T-helper 2 cell (primary cell): Measurements from ENCODE around the gene UGT3A2.

Experiments
- DNase-seq, 5 experiments: peaks; one replicate each; pipeline versions ENCODE4 v3.0.0 to v3.0.0-alpha.2; 2012 to 2022

UGT3A2 gene

DNA sequence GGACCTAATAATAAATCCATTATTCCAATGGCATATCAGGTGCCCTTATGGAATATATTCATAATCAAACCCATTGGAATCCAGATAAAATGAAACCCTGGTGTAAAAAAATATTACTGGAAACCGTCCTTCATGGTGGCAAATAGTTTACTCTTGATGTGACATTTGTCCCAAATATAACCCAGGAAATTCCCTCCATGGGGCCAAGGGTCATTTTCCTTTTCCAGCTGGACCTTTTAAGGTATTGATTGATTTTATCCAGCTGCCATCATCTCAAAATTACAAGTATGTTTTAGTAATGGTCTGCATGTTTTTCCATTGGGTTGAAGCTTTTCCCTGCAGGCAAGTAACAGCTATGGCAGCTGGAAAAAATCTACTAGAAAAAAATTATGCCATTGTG, 67.1 kb downstream of the UGT3A2 start:
- DNase-seq: no peak

DNA sequence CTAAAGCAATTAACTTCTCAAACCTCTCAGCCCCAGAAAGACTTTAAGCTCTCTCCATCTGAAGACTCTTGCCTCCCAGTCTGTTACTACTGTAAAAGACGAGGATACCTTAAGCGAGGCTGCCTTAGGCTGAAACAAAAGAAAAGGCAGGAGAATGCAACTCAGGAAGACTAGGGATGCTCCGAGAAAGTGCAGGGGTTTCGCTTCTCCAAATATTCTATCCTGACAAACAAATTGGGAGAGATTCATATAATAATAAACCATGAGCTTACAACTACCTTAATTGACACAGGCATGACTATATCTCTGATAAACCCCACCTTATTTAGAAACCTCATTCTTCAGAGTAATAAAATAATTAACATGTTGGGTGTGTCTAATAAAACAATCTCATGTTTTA, 70.6 kb downstream of the UGT3A2 start:
- DNase-seq: no peak

DNA sequence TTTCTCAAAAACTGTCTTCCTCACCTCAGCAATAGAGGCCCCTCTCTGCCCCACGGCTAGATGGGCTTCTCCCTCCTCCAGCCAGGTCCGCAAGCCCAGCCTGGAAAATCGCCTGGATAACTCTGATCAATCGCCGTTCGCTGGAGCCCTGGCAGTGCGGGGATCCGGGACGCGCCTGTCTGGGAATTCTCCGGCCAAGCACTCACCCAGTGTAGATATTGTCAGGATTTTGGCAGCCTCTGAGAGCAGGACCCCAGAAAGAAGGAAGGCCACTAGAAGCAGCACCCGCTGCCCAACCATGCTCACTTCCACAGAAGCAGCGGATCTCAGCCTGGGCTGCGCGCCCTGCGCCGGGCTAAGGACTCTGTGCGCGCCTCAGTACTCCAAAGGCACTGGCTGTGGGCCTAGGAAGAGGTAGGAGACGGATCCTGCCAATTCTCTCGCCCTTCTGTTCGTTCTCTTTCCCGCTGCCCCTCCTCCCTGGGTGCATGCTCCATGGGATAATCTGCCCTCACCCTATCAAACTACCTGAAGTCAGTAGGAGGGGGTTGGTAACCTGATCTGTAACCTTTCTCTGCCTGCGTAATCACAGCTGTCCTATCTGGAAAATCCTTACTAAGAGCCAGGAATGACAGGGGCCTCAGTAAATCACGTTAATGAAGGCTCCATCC, 75.6 kb downstream of the UGT3A2 start, which contains the start of gene UGT3A1:
TSS of gene UGT3A1 (minus strand) at position 450 of the 671 bp plus-strand sequence. CDS start at position 300, 150 bp downstream.
- DNase-seq: no peak

DNA sequence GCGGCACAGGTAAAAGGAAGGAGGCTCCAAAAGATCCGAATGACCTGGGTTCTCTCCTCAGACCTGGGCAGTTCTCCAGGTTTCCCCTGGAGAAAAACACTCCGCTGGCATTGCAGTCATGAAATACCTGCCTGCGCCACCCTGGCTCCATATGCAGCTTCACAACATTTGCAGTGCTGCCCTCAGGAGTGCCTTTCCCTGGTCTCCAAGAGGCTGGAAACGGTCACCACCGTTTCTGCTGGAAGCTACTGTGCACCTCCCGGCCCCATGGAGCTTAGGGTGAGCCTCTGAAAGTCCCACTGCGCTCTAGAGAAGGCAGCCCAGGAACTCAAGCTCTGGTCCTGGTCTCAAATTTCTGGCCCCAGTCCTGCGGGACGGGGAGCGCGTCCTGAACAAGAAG, 76.2 kb downstream of the UGT3A2 start:
- no peak for DNase-seq

DNA sequence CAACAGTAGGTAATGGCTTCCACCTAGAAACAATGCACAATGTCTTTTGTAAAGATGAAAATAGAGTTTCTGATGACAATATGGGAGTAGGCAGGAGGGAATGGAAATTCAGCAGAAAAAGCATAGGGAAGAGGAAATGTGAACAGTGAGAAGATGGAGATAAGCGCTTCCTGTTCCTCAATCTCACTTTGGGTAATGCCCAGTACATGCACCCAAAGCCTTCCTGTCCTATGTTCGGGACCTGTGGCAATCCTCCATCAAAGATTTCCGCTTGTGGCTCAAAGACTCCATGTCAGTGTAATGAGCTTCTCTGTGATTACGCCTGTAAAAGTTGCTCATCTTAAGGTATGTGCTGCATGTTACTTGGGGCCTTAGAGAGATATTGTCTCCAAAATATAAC, 78.2 kb downstream of the UGT3A2 start:
- DNase-seq: no peak

DNA sequence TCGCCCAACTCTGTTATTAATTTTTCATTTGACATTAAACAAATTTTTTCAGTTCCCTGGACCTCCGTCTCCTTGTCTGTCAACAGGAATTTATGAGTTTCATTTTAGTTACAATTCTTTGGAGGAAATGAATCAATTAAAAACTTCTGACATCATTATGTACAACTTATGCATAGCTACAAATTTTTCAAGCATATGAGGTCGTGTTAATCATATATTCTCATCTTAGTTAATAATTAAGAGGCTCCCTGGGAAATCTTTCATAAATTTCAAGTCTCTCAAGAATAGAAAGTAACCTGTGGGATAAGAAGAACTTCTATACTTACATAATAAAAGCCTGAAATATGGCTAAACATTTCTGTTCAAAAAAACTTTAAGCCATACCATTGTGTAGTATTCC, 78.9 kb downstream of the UGT3A2 start:
- DNase-seq: no peak
